DOHH2 (cell line): ENCODE data around the gene PTCH1.

ENCODE experiments used
- H3F3A ChIP-seq: fragments of 200-600 bp; sonication (generic), shearing (Covaris generic); 2 replicates; pipeline ENCODE4 v1.6.0; 2016; ENCODE audit warnings: antibody characterized with exemption, mild to moderate bottlenecking; ENCODE audit not compliant: control insufficient read depth, insufficient read depth
- H3K27ac ChIP-seq: fragments of 200-600 bp; sonication (generic); 2 replicates; pipeline ENCODE4 v1.5.1; 2014; ENCODE audit warnings: low read depth, mild to moderate bottlenecking, low read length, moderate library complexity
- H3K27me3 ChIP-seq: fragments of 200-600 bp; sonication (generic); 2 replicates; pipeline ENCODE4 v1.6.1; 2014; ENCODE audit warnings: mild to moderate bottlenecking, low read length, mixed read lengths; ENCODE audit not compliant: control insufficient read depth
- H3K36me3 ChIP-seq: fragments of 200-600 bp; sonication (generic); 2 replicates; pipeline ENCODE4 v1.6.1; 2014; ENCODE audit warnings: mild to moderate bottlenecking, low read length, moderate library complexity, mixed read lengths; ENCODE audit not compliant: control insufficient read depth
- H3K4me1 ChIP-seq: fragments of 200-600 bp; sonication (generic); 2 replicates; pipeline ENCODE4 v1.6.1; 2014; ENCODE audit warnings: mild to moderate bottlenecking, low read length, mixed read lengths; ENCODE audit not compliant: control insufficient read depth
- H3K4me2 ChIP-seq: fragments of 200-600 bp; sonication (generic); 2 replicates; pipeline ENCODE4 v1.6.0; 2014; ENCODE audit warnings: mild to moderate bottlenecking, low read length, moderate library complexity
- H3K4me3 ChIP-seq: fragments of 200-600 bp; sonication (generic); 2 replicates; pipeline ENCODE4 v1.5.1; 2014; ENCODE audit warnings: mild to moderate bottlenecking, low read length, mixed read lengths
- H3K79me2 ChIP-seq: fragments of 200-600 bp; sonication (generic); 2 replicates; pipeline ENCODE4 v1.6.1; 2014; ENCODE audit warnings: mild to moderate bottlenecking, low read length, mixed read lengths; ENCODE audit not compliant: control insufficient read depth
- H3K9me2 ChIP-seq: fragments of 200-600 bp; sonication (generic); replicated peaks from 2 replicates; pipeline ENCODE4 v1.6.1; 2014; ENCODE audit warnings: mild to moderate bottlenecking, low read length, mixed read lengths; ENCODE audit not compliant: control insufficient read depth
- H3K9me3 ChIP-seq: fragments of 200-600 bp; sonication (generic); 2 replicates; pipeline ENCODE4 v1.6.1; 2014; ENCODE audit warnings: antibody characterized with exemption, low read length, mixed read lengths; ENCODE audit not compliant: control insufficient read depth, insufficient read depth
- H4K20me1 ChIP-seq: fragments of 200-600 bp; sonication (generic); 2 replicates; pipeline ENCODE4 v1.6.0; 2014; ENCODE audit warnings: low read depth, mild to moderate bottlenecking, antibody characterized with exemption, low read length, moderate library complexity; ENCODE audit not compliant: control insufficient read depth, insufficient read depth
- EZH2phosphoT487 ChIP-seq: fragments of 200-600 bp; sonication (generic); IDR thresholded peaks from 2 replicates; pipeline ENCODE4 v1.6.1; 2017; ENCODE audit warnings: borderline replicate concordance, mild to moderate bottlenecking, antibody characterized with exemption, low read length, moderate library complexity, mixed read lengths
- TF ChIP-seq, protein P1 (sequence below): fragments of 200-600 bp; sonication (generic); IDR thresholded peaks from one replicate; pipeline ENCODE4 v1.5.1; 2014; ENCODE audit warnings: antibody characterized with exemption, mild to moderate bottlenecking, low read depth, low read length; ENCODE audit not compliant: poor library complexity, severe bottlenecking

The PTCH1 gene

DNA sequence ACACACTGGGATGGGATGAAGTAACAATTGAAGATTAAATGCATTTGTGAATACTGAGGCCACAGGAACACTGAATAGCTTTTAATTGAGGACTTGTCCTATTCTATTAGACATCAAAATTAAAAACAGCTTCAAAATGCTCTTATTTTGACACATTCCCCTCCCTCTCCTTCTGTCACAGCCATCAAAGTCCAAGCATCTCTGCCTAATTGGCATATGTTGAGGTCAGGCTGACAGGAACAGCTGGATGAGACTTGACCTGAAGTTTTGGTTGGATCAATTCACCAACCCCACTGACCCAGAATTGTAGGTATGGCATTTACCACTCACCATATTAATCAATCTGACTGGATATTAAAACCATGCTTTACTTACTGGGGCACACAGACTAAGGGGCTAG lies 96.3 kb downstream of the PTCH1 start:
- TF ChIP-seq, protein P1, sequence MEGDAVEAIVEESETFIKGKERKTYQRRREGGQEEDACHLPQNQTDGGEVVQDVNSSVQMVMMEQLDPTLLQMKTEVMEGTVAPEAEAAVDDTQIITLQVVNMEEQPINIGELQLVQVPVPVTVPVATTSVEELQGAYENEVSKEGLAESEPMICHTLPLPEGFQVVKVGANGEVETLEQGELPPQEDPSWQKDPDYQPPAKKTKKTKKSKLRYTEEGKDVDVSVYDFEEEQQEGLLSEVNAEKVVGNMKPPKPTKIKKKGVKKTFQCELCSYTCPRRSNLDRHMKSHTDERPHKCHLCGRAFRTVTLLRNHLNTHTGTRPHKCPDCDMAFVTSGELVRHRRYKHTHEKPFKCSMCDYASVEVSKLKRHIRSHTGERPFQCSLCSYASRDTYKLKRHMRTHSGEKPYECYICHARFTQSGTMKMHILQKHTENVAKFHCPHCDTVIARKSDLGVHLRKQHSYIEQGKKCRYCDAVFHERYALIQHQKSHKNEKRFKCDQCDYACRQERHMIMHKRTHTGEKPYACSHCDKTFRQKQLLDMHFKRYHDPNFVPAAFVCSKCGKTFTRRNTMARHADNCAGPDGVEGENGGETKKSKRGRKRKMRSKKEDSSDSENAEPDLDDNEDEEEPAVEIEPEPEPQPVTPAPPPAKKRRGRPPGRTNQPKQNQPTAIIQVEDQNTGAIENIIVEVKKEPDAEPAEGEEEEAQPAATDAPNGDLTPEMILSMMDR = no peak
- TF ChIP-seq EZH2phosphoT487 = no peak
- Histone ChIP-seq H3K4me1 (peaks cover 10% of the 10 kb centered on the region), H3K27me3 (no peaks in the 10 kb centered on the region), H3K4me2 (no peak overlapping the region), H4K20me1 (no peaks in the 10 kb centered on the region), H3K36me3 (peaks cover 20% of the 10 kb centered on the region), H3K79me2 (no peaks in the 10 kb centered on the region), H3K4me3 (no peak overlapping the region), H3K27ac (no peak overlapping the region), H3K9me3 (peaks cover 16% of the 10 kb centered on the region; the same call in 1 of the 2 replicates), H3K9me2 (no peaks in the 10 kb centered on the region), H3F3A (no peaks in the 10 kb centered on the region)

DNA sequence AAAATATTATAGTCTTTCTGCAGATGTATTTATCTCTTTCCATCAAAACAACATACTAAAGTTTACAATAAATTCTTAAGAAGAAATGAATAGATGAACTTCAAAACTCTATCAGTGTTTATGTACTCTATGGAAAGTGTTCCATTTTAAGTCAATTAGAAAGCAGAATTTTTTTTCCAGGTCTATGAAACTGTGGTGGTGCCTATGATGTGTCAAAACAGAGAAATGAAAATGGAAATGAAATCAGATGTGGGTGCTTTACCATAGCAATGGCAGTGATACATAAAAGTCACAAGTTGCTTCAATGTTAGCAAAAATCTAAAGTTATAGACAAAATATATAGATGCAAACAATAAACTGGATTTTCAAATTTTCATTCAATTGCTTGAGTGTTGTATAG lies 97.3 kb downstream of the PTCH1 start:
- Histone ChIP-seq H3K4me3 (no peak overlapping the region), H3K9me2 (no peaks in the 10 kb centered on the region), H3K36me3 (peaks cover 20% of the 10 kb centered on the region), H3K4me1 (peaks cover 6% of the 10 kb centered on the region), H3K27me3 (no peaks in the 10 kb centered on the region), H3F3A (no peaks in the 10 kb centered on the region), H3K4me2 (no peak overlapping the region), H3K79me2 (no peaks in the 10 kb centered on the region), H3K27ac (no peak overlapping the region), H3K9me3 (peaks cover 16% of the 10 kb centered on the region; the same call in 1 of the 2 replicates), H4K20me1 (no peaks in the 10 kb centered on the region)
- TF ChIP-seq, protein P1 = no peak
- no peak for TF ChIP-seq EZH2phosphoT487

DNA sequence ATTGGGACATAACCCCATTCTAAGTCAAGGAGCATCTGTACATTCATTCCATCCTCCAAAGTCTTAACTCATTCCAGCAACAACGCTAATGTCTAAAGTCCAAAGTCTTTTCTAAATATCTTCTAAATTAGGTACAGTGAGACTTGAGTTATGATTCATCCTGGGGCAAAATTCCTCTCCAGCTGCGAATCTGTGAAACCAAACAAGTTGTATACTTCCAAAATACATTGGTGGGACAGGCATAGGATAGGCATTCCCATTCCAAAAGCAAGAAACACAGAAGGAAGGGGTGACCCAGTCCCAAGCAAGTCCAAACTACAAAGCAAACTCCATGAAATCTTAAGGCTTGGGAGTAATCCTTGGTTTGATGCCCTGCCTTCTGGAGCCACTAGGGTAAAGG lies 101.6 kb downstream of the PTCH1 start:
- no peaks in the 10 kb centered on the region for H3F3A ChIP-seq
- TF ChIP-seq, protein P1 = no peak
- no peak for TF ChIP-seq EZH2phosphoT487
- H3K4me2 ChIP-seq = no peak overlapping the region
- peaks cover 6% of the 10 kb centered on the region for H3K4me1 ChIP-seq
- H3K4me3 ChIP-seq = no peak overlapping the region
- no peaks in the 10 kb centered on the region for H4K20me1 ChIP-seq
- no peaks in the 10 kb centered on the region for H3K9me3 ChIP-seq
- H3K27me3 ChIP-seq = no peaks in the 10 kb centered on the region
- no peaks in the 10 kb centered on the region for H3K79me2 ChIP-seq
- H3K36me3 ChIP-seq = no peaks in the 10 kb centered on the region
- no peaks in the 10 kb centered on the region for H3K9me2 ChIP-seq
- no peak overlapping the region for H3K27ac ChIP-seq
